IPS DF 4.7 (cell line): Measurements from ENCODE around the gene CLEC16A.

ENCODE experiments used
- DNase-seq: peaks from one replicate; pipeline ENCODE4 v3.0.0-alpha.2; 2013; ENCODE audit warnings: low spot score; ENCODE audit errors: extremely low read depth

The CLEC16A gene

DNA sequence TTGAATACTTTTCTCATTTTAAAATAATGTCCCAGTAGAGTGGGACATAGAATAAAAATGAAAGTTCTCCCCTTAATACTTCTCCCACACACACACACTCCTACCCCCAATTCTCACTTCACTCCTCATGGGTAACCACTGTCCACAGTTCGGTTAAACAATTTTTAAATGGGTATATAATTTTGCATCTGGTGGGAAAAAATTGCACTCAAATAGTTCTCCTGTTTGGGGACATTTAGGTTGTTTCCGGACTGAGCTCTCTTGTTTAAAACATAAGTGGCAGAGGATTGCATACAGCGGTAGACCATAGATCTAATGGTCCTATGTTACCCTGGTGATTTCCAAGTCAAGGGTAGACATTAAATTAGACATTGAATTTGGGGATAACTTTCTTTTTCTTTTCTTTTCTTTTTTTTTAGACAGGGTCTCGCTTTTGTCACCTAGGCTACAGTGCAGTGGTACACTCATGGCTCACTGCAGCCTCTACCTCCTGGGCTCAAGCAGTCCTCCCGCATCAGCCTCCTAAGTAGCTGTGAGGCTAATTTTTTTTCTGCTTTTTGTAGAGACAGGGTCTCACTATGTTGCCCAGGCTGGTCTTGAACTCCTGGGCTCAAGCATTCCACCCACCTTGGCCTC is 173.3 kb downstream of the CLEC16A start:
- DNase-seq: no peak

DNA sequence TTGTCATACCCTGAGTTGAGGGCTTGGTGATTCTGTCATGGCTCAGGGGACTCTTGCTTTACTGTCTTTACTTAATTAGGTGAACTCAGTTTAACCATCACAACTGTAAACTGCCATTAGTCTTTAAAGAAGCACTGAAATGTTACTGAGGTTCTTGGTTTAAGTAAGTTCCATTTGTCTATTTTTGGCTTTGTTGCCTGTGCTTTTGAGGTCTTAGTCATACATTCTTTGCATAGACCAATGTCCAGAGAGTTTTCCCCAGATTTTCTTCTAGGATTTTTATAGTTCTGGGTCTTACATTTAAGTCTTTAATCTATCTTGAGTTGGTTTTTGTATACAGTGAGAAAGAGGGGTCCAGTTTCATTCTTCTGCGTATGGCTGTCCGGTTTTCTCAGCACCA is 174.1 kb downstream of the CLEC16A start:
- no peak for DNase-seq

DNA sequence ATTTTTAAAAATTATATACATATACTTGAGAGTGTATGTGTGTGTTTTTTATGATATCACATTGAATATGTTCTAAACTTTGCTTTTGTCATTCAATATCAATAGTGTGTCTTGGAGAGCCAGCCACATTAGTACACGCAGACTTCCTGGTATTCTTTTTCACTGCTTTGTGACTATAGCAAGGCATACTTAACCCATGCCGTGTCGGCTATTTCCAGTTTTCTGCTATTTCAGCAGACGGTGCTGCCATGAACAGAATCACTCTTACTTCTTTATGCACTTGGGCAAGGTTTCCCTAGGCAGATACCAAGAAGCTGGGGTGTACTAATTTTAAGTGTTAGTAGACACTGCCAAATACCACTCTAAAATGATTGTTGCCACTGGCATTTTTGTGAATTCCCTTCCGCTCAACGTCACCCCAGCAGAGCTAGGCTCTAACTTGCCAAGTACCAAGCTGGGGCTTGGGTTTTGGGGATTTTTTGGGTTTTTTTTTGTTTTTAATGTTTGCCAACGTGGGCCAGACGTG is 176.8 kb downstream of the CLEC16A start:
- no peak for DNase-seq

DNA sequence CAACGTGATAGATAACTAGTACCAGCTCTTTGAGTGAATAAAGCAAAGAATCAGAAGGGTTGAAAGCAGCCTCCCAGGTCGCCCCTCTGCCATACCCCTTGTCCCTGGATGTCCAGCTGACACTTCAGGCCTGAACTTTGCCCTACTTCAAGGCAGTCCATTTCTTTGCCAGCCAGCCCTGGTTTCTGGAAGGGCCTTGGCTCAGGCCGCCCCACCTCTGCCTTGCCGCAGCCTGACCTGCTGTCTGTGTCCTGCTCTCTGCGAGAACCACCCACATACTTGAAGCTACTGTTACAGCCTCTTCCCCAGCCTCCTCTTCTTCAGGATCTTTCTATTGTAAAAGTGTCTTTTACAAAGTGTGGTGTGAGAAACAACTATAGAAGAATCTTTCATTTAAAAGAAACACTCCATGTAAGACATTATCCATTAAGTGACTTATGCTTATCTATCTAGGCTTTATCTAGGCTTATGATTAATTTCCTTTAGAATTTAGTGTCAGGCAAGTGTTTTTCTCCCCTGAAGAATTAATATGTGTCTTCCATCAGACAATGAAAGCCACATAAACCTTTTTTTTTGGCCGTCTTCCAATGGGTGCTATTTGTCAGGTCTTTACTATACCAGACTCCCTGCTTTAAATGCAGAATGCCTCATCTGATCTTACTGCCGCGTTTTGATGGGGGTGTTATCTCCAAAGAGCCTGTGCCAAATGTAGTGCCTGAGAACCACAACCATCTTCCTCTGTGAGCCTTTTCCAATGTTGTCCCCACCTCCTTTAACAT is 177.7 kb downstream of the CLEC16A start:
- no peak for DNase-seq

DNA sequence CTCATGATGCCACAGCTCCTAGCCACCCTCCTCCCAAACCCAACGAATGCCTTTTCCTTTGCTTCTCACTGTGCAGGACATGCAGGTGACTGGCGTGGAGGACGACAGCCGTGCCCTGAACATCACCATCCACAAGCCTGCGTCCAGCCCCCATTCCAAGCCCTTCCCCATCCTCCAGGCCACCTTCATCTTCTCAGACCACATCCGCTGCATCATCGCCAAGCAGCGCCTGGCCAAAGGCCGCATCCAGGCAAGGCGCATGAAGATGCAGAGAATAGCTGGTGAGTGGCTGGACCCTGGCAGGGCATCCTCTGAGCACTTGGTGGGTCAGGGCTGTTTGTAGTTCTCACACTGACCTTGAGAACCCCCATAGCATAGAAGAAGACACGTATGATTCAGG is 179.3 kb downstream of the CLEC16A start:
- no peak for DNase-seq

DNA sequence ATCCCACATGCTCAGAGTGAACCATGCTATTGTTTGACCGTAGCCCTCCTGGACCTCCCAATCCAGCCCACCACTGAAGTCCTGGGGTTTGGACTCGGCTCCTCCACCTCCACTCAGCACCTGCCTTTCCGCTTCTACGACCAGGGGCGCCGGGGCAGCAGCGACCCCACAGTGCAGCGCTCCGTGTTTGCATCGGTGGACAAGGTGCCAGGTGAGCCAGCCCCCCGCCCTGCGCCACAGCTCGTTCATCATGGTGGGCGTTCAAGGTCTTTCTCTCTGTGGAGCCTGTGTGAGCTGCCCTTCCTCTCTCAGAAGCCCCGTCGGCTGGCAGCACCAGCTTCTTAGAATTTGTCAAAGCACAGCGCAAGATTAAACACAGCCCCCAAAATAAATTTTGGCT is 181.6 kb downstream of the CLEC16A start:
- DNase-seq: no peak

DNA sequence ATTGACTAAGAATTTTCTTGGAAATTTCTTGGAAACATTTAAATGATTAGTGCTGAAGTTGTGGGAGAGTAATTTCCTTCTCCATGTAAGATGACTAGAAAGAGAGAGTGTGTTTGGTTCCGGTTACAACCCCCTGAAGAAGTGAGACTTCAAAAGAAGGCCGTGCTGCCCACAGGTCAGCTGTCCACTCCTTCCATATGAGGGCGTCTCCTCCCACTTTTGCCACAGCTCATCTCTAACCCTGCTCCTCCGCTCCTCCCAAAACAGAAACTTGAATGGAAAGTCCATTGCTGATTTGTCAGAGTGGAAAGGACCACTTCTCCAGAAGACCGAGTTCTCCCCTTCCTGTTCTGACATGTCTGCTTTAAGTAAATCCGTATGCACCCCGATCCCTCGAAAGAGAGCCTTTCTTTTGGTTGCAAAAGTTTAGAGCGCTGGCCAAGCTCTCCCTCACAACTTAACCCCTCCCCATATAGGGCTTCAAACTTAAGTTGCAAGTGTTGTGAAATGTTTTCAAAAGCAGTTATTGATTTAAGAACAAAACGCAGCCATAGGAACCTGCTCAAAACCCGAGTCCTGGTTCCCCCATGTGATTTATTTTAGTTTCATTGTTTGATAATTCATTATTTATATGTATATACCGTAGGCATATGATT is 182.2 kb downstream of the CLEC16A start:
- DNase-seq: no peak

DNA sequence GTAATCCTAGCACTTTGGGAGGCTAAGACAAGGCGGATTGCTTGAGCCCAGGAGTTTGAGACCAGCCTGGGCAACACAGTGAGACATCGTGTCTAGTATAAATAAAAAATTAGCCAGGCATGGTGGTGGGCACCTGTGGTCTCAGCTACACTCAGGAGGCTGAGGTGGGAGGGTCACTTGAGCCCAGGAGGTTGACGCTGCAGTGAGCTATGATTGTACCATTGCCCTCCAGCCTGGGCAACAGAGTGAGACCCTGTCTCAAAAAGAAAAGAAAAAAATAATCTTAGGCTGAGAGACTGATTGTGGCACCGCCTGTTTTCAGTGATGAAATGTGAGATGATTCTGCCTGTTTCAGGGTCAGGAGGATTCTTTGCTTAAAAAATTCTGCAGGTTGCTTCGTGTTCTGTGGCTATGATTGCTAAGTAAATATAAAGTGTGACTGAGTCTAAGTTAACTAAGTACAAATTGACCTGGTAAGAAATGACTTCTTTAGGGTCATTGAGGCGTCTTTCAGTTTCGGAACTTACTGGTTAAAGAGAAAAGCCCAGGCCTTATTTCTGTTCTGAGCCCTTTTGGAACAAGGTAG is 183.3 kb downstream of the CLEC16A start:
- no peak for DNase-seq

DNA sequence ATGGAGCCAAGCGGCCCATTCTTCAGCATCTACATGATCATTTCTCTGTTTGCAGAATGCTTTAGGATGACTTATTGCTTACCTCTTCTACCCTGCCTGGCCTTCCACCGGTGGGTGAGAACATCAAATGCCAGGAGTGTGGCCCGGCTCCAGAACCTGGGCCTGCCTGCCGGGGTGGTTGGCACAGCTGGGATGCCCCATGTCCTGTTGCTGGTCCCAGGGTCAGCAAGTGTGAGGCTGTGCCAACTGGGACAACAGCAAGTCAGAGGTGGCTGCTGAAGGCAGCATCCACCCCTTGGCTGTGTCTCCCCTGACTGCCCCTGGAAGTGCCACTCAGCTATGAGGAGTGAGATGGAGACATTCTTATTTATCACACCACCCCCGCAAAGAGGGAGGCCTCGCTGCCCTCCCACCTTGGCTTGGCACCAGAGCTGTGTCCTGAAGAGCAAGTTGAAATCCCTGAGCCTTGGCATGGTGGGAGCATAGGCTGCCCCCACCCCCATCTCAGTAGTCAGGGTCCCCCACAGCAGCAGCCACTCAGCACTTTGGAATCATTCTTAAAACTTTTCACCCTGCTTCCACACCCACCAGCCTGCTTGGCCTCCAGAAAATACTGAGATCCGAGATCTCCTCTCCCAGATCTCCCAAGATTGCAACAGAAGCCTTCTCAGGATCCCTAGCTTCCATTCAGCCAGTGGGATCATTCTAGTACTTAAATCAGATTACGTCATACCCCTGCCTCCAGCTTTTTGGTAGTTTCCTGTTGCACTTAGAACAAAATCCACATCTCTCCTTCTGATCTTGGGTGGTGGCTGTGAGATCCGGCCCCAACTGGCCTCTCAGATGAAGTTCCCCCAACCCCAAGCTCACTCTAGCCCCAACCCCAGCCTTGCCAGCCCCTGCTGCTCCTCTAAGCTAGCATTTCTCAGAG is 184.1 kb downstream of the CLEC16A start:
- DNase-seq: no peak

DNA sequence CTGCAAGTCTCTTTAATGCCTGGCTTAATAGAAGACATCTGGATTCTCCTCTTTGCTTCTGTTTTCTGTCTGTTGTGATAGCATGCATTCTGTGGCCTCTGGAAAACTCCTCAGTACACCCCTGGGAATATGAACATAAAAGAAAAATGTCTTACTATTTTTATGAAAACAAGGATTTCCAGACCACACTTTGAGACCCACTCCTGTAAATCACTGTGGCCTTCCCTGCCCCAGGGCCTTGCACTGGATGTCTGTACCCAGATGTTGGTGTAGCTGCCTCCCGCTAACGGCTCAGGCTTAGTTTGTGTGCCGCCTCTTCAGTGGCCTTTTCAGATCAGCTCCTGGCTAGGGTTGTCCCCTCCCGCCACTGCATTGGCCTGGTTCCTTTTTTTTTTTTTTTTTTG is 185.0 kb downstream of the CLEC16A start:
- no peak for DNase-seq

DNA sequence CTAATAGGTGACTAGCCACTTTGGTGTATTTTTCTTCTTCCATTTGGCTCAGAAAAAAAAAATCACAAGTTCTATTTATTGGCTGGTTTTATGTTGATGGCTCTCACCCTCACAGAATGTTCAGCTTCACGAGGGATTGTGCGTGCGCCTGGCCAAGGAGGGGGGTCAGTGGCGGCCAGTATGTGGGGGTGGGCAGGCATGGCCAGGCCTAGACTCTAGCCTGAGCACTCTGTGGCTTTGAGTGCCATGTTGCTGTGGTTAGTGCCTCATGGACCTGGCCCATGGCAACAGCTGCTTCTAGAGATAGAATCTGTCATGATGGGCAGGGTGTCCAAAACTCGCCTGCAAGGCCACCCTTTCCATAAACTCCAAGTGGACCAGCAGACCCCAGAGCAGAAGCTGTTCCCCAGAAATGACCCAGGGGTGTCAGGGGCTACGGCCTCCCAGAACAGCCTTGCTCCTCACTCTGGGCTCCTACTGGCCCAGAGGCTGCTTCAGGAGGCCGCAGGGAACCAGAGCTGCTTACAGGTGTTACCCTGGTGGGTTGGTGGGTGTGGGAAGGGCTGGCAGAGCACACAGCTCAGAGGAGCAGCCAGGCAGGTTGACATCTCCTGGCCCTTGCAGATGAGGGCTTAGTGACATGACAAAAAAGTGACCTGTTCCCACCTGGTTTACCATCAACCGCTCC is 186.8 kb downstream of the CLEC16A start:
- DNase-seq: no peak

DNA sequence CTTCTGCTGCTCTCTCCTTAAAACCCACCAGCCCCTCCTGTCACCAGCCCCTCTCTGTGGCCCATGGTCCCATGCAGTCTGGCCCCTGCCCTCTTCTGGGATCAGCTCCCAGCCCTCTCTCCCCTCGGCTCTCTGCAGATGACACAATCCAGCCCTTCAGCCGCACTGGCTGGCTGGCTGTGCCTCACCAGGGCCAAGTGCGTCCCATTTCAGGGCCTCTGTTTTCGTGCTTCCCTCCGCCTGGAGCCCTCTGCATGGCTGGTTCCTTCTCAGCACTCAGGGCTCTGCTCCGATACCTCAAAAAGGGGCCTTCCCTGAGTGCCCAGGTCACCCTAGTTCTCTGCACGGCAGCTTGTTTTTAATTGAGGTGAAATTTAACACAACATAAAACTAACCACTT is 187.3 kb downstream of the CLEC16A start:
- DNase-seq: no peak

DNA sequence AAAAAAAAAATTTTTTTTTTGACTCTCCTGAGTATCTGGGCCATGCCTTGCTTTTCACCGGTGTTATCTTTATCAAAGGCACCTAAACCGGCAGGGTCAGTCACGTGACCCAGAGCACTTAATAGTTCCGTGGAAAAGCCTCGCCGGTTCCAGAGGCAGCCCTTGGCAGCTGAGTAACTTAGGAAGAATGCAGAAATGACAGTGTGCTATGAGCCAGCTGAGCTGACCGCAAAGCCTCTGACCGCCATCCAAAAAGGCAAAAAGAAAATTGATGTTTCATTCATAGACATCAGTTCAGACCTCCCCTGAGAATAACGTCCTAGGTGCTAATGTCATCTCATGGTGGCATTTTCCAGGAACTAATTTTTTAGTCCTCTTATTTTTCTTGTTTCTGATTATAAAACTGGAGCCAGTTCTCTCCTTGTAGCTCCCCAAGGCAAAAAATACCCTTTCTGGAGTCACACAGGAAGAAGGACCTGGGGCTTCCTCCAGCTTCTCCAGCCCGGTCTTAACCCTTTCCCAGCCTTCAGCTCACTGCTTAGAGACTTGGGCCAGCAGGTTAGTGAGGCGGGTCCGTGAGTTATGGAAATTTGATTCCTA is 189.1 kb downstream of the CLEC16A start:
- DNase-seq: no peak

DNA sequence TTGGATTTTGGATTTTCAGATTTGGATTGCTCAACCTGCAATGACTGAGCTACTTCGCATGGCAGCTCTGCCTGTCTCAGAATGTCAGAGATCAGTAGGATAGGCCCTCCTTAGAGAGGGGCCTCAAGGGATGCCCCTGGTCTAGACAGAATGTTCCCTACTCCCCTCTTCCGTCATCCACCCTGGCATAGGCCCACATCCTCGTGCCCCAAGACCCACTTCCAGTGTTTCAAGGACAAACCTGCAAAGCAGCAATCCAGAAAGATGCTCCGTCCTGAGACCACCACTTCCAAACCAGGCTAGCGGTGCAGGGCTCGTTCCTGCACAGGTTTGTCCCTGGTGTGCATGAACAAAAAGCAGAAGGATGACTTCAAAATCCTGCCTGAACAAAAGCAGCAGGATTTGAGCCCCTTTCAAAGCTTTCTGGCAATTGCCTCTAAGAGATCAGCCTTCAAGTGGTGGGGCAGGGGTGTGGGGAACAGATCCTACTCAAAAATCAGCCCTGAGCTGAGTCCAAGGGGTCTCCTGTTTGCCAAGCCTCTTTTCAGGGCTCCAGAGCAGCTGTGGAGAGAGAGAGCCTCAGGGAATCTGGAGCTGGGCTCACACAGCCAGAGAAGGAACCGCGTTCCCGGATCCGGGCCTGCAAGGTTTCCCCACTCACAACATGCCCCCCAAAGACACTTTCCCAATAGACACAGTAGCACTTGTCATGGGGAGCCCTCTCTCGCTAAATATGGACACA is 190.5 kb downstream of the CLEC16A start:
- no peak for DNase-seq

DNA sequence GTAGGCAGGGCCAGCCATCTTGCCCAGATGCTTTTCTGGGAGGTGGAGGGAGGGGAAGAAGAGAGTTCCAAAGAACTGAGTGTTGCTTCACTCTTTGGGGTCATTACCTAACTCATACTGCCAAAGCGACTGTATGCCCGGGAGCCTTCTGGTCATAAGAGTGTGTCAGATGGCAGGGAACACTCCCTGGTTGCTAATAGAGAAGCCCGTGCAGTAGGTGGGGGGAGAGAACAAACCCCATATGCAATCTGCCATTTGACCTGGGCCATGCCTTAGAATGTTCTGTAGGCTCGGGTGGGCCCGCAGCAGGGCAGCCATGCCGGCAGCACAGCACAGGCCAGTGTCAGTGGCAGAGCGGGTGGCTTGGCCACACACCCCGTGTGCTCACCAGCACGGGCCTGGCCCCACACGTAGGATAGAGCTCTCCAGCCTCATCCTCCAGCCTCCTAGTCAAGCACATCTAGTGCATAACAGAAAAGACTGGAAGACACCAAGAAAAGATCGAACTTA is 191.2 kb downstream of the CLEC16A start:
- DNase-seq: no peak

DNA sequence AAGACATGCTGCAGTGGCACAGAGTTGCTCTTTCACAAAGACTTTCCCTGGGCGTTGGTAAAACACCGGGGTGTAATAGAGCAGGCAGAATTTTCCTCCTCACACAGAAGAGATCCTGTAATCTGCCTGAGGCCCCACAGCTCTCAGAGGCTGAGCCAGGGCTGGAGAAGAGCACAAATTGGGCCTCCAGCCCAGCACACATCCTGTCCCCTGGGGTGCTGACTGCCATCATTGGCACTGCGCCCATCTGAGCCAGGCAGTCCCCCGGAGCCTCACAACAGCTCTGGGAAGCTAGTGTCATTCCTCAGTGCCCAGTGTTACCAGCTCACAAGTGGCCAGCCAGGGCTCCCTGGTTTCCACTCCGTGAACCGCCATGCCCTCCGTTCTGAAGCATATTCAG is 192.2 kb downstream of the CLEC16A start:
- DNase-seq: no peak

DNA sequence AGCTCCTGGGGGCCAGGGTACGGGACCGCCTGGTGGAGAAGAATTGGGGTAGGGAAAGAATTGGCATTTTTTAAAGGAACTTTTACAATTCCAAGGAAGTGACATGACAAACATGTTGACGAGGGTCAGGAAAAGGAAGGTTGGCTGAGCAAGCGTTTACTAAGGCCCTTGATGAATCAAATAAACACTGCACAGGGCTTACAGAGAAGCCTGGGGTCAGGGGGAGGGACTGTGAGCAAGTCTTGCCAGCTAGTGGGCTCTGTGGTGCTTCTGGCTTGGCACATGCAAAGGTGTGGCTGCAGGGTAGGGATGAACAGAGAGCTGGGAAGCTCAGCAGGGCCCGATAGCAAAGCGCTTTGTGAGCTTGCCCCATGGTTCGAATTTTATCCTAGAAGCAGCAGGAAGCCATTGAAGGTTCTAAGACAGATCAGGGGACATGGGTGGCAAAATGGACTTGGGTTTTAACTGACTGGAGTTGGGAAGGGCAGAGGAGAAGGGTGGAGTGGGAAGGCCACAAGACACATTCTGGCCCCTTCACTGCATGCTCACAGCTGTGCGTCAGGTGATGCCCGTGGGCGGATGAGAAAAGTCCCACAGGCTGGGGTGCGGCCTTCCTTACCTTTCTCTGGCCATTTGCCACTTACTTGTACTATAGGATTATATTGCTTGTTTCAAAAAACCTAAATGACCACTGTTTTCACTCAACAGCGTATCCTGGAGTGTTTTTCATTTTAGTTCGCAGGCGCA is 193.8 kb downstream of the CLEC16A start:
- DNase-seq: no peak

DNA sequence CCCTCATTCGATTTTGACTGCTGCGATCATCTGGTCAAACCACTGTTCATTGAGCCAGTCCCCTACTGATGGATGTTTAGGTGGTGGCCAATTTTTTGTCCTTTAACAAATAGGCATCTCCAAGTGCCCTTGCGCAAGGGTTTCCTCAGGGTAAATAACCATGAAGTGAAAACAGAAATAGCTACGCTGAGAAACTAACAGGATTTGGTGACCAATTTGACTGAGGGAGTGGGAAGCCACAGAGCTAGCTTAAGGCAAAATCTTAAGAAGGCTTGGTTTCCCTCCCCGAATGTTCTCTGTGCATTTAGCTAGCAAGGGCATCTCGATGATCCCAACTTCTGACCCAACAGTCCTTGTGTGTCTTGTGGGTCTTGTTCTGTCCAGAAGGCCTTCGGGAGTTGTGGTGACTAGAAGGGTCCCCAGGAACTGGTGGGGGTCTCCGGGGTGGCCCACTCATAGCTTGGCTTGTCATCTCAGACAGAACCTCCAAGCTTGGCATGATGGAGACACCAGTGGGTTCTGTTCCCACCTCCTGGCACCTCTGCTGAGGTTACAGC is 194.5 kb downstream of the CLEC16A start:
- no peak for DNase-seq
